Femur (tissue), 1 donor: Measurements from ENCODE around the gene MAN1C1.
A peak's percentile ranks its signal among the peaks of the same experiment; 100 is the strongest.

Experiments used
- DNase-seq: peaks from one replicate; pipeline ENCODE4 v3.0.0-alpha.2; 2017

Gene MAN1C1

DNA sequence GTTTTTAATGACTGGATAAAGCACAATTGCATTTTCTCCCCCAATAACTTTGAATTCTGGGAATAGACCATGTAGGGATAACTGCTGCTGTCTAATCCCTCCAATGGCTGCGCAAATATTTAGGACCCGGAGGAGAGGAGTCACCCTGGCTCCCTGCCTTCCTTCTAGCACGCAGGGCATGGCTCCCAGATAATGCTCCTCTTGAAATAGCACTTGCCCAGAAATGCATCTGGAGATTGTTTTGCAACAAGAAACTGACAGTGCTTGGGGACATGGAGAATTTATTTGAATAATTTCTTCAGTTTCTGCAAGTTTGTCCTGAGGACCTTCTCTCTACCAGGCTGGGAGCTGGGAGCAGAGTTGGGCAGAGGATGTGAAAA is 83.5 kb downstream of the MAN1C1 start:
- peak; percentile 70 for DNase-seq

GRCh38 chr1:25700626-25701025 is 84.0 kb downstream of the MAN1C1 start:
- DNase-seq, result no peak

GRCh38 chr1:25701030-25701785 is 84.6 kb downstream of the MAN1C1 start:
- DNase-seq, result no peak

DNA sequence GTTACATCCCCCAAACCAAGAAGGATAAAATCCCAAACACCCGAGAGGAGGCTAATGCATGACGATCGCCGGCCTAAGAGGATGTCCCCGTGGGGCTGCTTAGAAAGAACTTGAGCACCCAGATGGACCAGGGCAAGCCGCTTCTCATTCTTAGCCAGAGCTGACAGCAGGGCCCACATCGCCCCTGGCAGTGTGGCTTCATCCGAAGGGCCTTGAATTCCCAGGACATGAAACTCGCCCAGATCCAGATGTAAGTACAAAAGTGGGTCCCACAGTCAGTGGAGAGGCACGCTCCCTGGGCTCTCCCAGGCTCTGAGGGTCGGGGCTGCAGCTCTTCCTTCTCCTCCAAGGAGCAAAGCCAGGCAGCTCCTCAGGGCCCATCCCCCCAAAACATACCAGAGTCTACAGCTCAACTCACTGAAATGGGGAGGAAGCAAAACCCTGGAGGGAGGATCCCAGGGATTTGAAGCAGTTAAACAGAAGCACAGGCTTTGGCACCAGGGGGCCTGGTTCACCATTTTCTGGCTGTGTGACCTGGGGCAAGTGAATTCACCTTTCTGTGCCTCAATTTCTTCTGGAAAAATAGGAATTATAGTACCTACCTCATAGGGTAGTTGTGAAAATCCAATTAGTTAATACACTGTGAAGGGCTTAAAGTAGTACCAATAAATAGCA is 85.6 kb downstream of the MAN1C1 start:
- no peak for DNase-seq

GRCh38 chr1:25703041-25703440 is 86.5 kb downstream of the MAN1C1 start:
- no peak for DNase-seq

DNA sequence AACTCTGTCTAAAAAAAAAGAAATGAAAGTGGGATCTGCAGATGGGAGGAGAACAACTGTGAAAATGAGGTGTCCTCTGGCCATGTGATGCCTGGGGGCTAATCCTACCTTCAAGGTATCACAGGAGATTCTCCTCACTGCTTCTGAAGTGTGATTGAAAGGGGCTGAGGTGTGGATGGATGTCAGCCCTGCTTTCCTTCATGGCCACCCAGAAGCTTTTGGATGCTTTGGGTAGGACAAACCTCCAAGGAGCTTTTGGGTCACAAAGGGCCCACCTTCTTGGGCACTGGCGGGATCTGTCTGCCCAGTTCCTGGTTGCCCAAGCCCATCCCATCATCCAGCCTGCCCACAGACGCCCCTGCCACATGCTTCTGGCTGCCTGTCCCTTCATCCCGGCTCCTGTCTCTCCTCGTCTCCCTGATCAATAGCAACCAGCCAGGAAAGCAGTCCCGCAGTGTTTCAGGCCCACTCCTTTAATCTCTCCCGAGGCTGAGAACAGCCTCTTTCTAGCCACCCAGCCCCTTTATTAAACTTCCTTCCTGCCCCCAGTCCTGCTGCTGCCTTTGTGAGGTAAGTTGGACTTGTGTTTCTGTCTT is 87.2 kb downstream of the MAN1C1 start:
- no peak for DNase-seq

GRCh38 chr1:25704267-25704691 is 87.7 kb downstream of the MAN1C1 start:
- DNase-seq, result no peak

GRCh38 chr1:25705699-25706098 is 89.1 kb downstream of the MAN1C1 start:
- no peak for DNase-seq

DNA sequence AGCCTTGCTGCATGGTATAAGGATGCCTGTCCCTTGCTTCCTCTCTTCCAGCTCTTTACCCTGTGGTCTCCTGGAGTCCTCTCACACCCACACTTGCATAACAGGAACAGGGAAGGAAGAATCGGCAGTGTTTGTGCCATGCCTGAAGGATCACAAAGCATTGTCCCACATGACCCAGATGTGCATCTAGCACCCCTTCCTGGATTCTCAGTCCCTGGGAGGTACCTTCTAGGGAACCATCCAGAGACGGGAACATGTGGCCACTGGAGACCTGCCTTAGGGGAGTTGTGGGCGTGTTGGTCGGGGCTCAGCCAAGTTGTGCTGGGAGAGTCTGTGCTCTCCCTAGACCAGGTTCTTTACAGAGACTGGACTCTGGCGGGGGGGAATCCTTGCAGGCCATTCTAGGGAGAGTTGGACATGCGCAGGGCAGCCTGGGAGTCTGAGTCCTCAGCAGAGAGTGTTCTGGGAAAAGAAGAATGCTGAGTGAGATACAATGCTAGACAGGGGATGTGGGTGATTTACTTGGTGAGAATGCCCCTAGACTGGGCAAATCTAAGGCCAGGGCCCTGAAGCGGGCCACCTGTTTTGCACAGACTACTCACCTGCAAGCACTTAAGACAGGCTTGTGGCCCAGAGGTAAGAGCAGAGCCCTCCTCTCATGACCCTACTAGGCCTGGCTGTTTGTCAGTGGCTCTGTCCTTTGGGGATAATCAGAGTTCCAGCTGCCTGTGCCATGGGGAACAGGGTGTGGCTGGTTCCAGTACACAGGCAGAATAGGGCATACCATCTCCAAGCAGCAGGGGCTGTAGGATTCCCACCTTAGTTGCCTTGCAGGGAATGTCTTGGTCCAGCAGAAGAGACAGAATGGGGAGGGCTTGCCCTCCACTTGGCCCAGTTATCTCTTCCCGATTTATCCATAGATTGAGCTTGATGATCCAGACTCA is 89.8 kb downstream of the MAN1C1 start:
- no peak for DNase-seq

GRCh38 chr1:25707280-25708016 is 90.9 kb downstream of the MAN1C1 start:
- no peak for DNase-seq

- DNase-seq, result no peak
Measured at GRCh38 chr1:25710583-25711347, 94.2 kb downstream of the MAN1C1 start.

DNA sequence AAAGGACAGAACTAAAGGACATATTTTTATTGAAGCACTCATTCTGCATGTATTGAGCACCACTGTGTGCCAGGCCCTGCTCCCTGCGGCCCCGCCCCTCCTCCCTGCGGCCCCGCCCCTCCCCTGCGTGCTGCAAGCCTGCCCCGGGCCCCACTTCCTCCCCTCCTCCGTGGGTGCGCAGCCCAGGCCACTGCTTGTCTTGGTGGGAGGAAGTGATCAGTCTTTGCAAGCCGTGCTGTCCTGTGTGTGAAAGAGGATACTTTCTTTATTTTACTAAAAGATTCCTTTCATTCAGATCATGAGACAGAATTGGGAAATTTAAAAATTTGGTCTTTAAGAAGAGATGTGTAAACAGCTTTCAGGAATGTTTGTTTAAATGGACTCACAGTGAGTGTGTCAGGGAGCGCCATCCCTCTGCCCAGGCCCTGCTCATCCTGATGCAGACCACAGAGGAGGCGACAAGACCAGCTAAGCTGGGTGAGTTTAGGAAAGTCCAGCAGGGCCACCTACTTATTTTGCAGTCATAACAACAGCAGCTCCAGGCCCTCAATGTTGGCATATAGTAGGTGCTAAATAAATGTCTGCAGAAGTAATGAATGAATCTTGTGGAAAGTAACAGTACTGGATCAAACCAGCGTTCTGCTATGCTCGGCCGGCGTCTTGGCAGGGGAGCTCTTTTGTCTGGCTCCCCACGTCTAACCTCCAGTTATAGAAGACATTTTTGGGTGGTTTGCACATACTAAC is 95.1 kb downstream of the MAN1C1 start:
- DNase-seq, result no peak

DNA sequence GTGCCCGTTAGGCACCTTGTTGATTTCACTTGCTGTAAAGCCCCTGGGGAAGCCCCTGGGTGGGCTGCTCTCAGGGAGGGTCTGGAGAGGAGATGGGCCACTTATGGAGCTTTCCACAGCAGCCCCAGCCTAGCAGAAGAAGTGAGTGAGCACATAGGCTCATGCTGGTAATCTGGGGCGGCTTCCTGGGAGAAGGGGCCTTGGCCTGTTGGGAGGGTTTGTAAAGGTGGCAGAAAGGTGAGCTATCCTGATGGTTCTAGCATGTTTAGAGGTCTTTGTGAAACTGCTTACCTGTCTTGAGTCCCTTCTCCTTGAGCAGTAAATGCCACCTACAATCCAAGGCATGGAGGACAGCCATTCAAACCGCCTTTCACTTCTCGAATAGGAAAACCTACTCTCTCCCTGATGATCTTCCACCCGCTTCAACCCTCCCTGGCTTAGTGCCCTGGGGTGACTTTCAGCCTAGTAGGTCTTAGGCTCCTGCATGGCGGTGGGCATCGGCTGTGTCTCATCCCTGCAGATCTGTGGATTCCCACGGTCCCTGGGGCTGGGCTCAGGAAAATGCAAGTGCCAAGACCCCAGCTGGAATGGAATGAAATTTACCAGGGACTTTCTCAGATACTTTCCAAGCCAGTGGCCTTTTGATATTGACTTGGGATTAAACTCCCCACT is 95.8 kb downstream of the MAN1C1 start:
- DNase-seq, result no peak

GRCh38 chr1:25713961-25714360 is 97.4 kb downstream of the MAN1C1 start:
- DNase-seq, result no peak

- DNase-seq, result no peak
Measured at GRCh38 chr1:25714372-25714931, 97.9 kb downstream of the MAN1C1 start.

DNA sequence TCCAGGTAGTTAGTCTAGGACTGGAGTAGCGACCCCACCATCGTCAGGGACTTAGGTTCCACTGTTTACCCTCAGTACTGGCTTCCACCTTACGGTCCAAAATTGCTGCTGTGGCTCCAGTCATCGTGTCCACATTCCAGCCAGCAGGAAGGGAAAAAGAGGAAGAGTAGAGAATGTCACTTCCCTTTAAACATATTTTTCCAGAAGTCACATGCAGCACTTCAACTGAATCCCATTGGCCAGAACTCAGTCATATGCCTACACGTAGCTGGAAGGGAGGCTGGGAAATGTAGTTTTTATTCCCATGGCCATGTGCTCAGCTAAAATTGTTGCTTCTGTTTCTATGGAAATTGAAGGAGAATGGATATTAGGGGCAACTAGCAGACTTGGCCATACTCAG is 99.3 kb downstream of the MAN1C1 start:
- DNase-seq, result no peak

DNA sequence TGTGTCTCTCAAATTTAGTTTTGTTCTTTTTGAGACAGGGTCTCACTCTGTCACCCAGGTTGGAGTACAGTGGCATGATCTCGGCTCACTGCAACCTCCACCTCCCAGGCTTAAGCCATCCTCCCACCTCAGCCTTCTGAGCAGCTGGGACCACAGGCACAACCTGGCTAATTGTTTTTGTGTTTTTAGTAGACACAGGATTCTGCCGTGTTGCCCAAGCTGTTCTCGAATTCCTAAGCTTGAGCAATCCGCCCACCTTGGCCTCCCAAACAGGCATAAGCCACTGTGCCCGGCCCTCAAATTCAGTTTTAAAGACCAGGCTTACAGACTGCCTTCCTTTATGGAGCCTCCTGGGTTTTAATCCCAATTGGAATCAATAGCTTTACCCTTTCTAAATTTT is 99.7 kb downstream of the MAN1C1 start:
- DNase-seq, result no peak

GRCh38 chr1:25718732-25719131 is 102.1 kb downstream of the MAN1C1 start:
- no peak for DNase-seq

DNA sequence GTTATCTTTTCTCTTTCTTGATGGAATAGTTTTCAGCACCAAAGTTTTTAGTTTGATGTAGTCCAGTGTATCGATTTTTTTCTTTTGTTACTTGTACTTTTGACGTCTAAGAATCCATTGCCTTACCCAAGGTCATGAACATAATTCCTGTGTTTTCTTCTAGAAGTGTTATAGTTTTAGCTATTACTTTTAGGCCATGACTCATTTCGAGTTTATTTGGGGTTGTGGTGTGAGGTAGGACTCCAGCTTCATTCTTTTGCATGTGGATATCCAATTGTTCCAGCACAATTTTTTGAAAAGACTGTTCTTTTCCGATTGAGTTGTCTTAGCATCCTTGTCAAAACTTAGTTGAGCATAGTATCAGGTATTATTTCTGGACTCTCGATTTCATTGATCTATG is 104.0 kb downstream of the MAN1C1 start:
- DNase-seq, result no peak
